Posterior vena cava (tissue), 2 donors: Measurements from ENCODE around the gene DNMT3A. TPM values are rescaled to one million over a fixed set of nuclear protein-coding genes. Genes with fewer than 3 reads are reported as not detected.

Experiments
- DNase-seq: peaks from one replicate; pipeline ENCODE4 v3.0.0-alpha.2; 2020; ENCODE audit warnings: low spot score
- intact Hi-C, 2 donors: fragments of 100-400 bp; cut with DNase I; formaldehyde crosslinking; loops; one replicate each; pipeline versions ENCODE4 v1.14.1 to v1.14.2; 2022 to 2023
- total RNA-seq, 2 donors: library from RNA; stranded (reverse); fragmentation: NEBNext Ultra II Directional; extraction: Animal tissue kit (Norgen Biotek cat#: 25700); gene quantifications; one replicate each; pipeline ENCODE4 v1.2.1, GENCODE V29; 2021
- donor health status: DM: yes; HTN: yes; CAD: no.
- donor health status: DM: yes; HTN: yes; CAD: no.

Gene DNMT3A
- total RNA-seq, 2 donors from 2014 or later = 25.9 to 26.3 TPM

GRCh38 chr2:25358249-25358815 is 16.6 kb upstream of the DNMT3A start:
- intact Hi-C loops = no loop called here
- DNase-seq = peak; percentile 31

- intact Hi-C loops = no loop called here
- no peak for DNase-seq
Measured at GRCh38 chr2:25356088-25356487, 14.4 kb upstream of the DNMT3A start.

- intact Hi-C loops = no loop called here
- DNase-seq = no peak
Measured at GRCh38 chr2:25355270-25355669, 13.5 kb upstream of the DNMT3A start.

GRCh38 chr2:25354116-25354515 is 12.4 kb upstream of the DNMT3A start:
- intact Hi-C loops = no loop called here

GRCh38 chr2:25349397-25349796 is 7.7 kb upstream of the DNMT3A start:
- intact Hi-C loops = loop anchor here in 1 of 2 donors (5.0 kb wide), 1 partner anchor 252 kb away; no protein-coding TSS in a partner anchor

More at GRCh38 chr2:25354116-25354515, 12.4 kb upstream of the DNMT3A start:
- DNase-seq = no peak

GRCh38 chr2:25347846-25348245 is 6.1 kb upstream of the DNMT3A start:
- no peak for DNase-seq
- intact Hi-C loops = loop anchor here in 1 of 2 donors (5.0 kb wide), 1 partner anchor 251 kb away; no protein-coding TSS in a partner anchor

More at GRCh38 chr2:25349397-25349796, 7.7 kb upstream of the DNMT3A start:
- no peak for DNase-seq

GRCh38 chr2:25347205-25347815 is 5.6 kb upstream of the DNMT3A start:
- DNase-seq = no peak
- intact Hi-C loops = loop anchor here in 1 of 2 donors (5.0 kb wide), 1 partner anchor 250 kb away; no protein-coding TSS in a partner anchor

GRCh38 chr2:25343187-25343825 is 1.6 kb upstream of the DNMT3A start:
- intact Hi-C loops = no loop called here
- DNase-seq = no peak

- peak; percentile 94 for DNase-seq
- intact Hi-C loops = no loop called here
Measured at GRCh38 chr2:25342372-25343186, 854 bp upstream of the DNMT3A start.

- intact Hi-C loops = no loop called here
Measured at GRCh38 chr2:25341011-25341727, 556 bp downstream of the DNMT3A start.

GRCh38 chr2:25340181-25340921 is 1.4 kb downstream of the DNMT3A start:
- intact Hi-C loops = no loop called here
- DNase-seq = peak; percentile 83

More at GRCh38 chr2:25341011-25341727, 556 bp downstream of the DNMT3A start:
- DNase-seq = no peak

GRCh38 chr2:25339791-25340180 is 1.9 kb downstream of the DNMT3A start:
- no peak for DNase-seq
- intact Hi-C loops = no loop called here

GRCh38 chr2:25339211-25339674 is 2.5 kb downstream of the DNMT3A start:
- intact Hi-C loops = no loop called here

GRCh38 chr2:25338401-25338800 is 3.3 kb downstream of the DNMT3A start:
- no peak for DNase-seq
- intact Hi-C loops = no loop called here

More at GRCh38 chr2:25339211-25339674, 2.5 kb downstream of the DNMT3A start:
- no peak for DNase-seq

- intact Hi-C loops = loop anchor here in 1 of 2 donors (2.0 kb wide), 1 partner anchor 325 kb away; no protein-coding TSS in a partner anchor
- peak; percentile 78 for DNase-seq
Measured at GRCh38 chr2:25337891-25338290, 3.8 kb downstream of the DNMT3A start.

- DNase-seq = no peak
- intact Hi-C loops = loop anchor here in 1 of 2 donors (2.0 kb wide), 1 partner anchor 326 kb away; no protein-coding TSS in a partner anchor
Measured at GRCh38 chr2:25337276-25337675, 4.4 kb downstream of the DNMT3A start.

- intact Hi-C loops = loop anchor here in 1 of 2 donors (2.0 kb wide), 1 partner anchor 326 kb away; no protein-coding TSS in a partner anchor
Measured at GRCh38 chr2:25336383-25336841, 5.3 kb downstream of the DNMT3A start.

GRCh38 chr2:25335971-25336370 is 5.8 kb downstream of the DNMT3A start:
- DNase-seq = no peak
- intact Hi-C loops = loop anchor here in 1 of 2 donors (2.0 kb wide), 1 partner anchor 327 kb away; no protein-coding TSS in a partner anchor

More at GRCh38 chr2:25336383-25336841, 5.3 kb downstream of the DNMT3A start:
- DNase-seq = no peak
